IPS DF 6.9 (cell line): ENCODE measurements around the gene MMP23B.

Source experiments
- DNase-seq: peaks from one replicate; pipeline ENCODE4 v3.0.0-alpha.2; 2013; ENCODE audit warnings: low read depth, low spot score
- H3K27ac ChIP-seq: one replicate; pipeline ENCODE4 v1.5.1; 2013; ENCODE audit warnings: low read length, control low read depth
- H3K27me3 ChIP-seq: 2 replicates; pipeline ENCODE4 v1.6.1; 2013; ENCODE audit warnings: mild to moderate bottlenecking, low read length; ENCODE audit not compliant: control insufficient read depth, insufficient read depth
- H3K36me3 ChIP-seq: 2 replicates; pipeline ENCODE4 v1.6.1; 2013; ENCODE audit warnings: low read length; ENCODE audit not compliant: control insufficient read depth, insufficient read depth
- H3K4me1 ChIP-seq: 2 replicates; pipeline ENCODE4 v1.6.1; 2013; ENCODE audit warnings: low read length; ENCODE audit not compliant: control insufficient read depth, insufficient read depth
- H3K4me3 ChIP-seq: 2 replicates; pipeline ENCODE4 v1.5.1; 2013; ENCODE audit warnings: mild to moderate bottlenecking, low read length
- H3K9me3 ChIP-seq: 2 replicates; pipeline ENCODE4 v1.6.1; 2013; ENCODE audit warnings: low read length, inconsistent platforms; ENCODE audit not compliant: control insufficient read depth, insufficient read depth
- WGBS: extraction: QIAGEN DNeasy Blood & Tissue Kit; methylation state at CpG from one replicate; pipeline ENCODE4 v1.1.7; 2013; ENCODE audit warnings: mixed read lengths, missing lambda C conversion rate; ENCODE audit not compliant: insufficient read length, insufficient coverage; 5-methylcytosine and 5-hydroxymethylcytosine counted together

The MMP23B gene

DNA sequence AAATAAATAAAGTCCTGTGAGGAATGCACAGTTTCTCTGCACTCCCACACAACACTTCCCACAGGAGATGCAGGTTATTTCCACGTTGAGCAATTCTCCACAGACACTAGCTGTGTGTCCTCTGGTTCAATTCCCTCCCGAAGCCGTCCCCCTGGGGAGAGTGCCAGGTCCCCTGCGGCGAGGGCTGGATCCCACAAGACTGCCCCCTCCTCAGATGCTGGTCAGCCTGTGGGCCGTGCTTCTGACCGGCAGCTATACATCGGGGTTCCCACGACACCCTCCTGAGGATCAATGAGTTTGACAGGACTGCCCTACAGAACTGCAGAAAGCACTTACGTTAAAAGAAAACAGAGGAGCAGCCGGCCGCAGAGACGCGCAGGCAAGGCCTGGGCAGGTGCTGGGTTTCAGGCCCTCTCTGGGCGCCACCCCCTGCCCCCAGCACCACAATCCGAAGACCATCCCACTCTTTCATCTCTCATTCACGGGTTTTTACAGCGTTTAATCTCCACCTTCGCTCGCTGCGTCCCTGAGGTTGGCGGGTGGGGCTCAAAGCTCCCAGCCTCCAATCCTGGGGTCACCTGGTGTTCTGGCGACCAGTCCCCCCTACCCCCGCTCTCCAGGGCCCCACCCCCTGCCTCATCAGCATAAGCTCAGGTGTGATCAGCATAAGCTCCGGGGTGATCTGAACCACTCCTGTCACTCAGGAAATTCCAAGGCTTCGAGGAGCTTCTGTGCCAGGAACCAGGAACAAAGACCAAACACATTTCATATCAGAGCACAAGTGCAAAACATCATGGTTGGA is 51.3 kb downstream of the MMP23B start:
- no CpG with 5 or more reads among the region's 26 CpGs for WGBS
- no peak overlapping the region for H3K27ac ChIP-seq
- H3K36me3 ChIP-seq, result no peaks in the 10 kb centered on the region; the same call in 1 of the 2 replicates
- no peak overlapping the region for H3K4me3 ChIP-seq
- H3K4me1 ChIP-seq, result peaks cover 8% of the 10 kb centered on the region; the same call in 1 of the 2 replicates
- H3K27me3 ChIP-seq, result no peaks in the 10 kb centered on the region
- DNase-seq, result no peak
- H3K9me3 ChIP-seq, result no peaks in the 10 kb centered on the region
